ELR (cell line): ENCODE results near the gene C11orf98.
"Not testable (repeated sequence)": the region's sequence is repeated elsewhere in the genome, so short reads cannot be mapped to it uniquely, and the experiment has no call there.

Experiments used
- DNase-seq: peaks from one replicate; pipeline ENCODE4 v3.0.0-alpha.2; 2015; ENCODE audit warnings: low read depth

Gene C11orf98

GRCh38 chr11:62650283-62650682 lies 14.7 kb downstream of the C11orf98 start:
- not testable (repeated sequence) for DNase-seq

- DNase-seq = no peak
Measured at GRCh38 chr11:62649486-62649885, 15.5 kb downstream of the C11orf98 start.

GRCh38 chr11:62648967-62649364 lies 16.0 kb downstream of the C11orf98 start:
- DNase-seq = no peak

GRCh38 chr11:62648185-62648966 lies 16.6 kb downstream of the C11orf98 start:
- DNase-seq = no peak

- DNase-seq = no peak
Measured at GRCh38 chr11:62647609-62648005, 17.4 kb downstream of the C11orf98 start.

GRCh38 chr11:62646825-62647608 lies 18.0 kb downstream of the C11orf98 start:
- no peak for DNase-seq

GRCh38 chr11:62645946-62646824 lies 18.8 kb downstream of the C11orf98 start, which contains the start of gene GANAB:
Gene GANAB, minus strand, starts transcription at chr11:62646613. Its CDS starts 14 bp downstream, at chr11:62646599.
- peak; percentile 99 for DNase-seq

- peak; percentile 26 for DNase-seq
Measured at GRCh38 chr11:62645671-62645945, 19.4 kb downstream of the C11orf98 start.

GRCh38 chr11:62644220-62644619 lies 20.8 kb downstream of the C11orf98 start:
- no peak for DNase-seq

- DNase-seq = no peak
Measured at GRCh38 chr11:62632492-62632891, 32.5 kb downstream of the C11orf98 start.

GRCh38 chr11:62627713-62628112 lies 37.3 kb downstream of the C11orf98 start:
- DNase-seq = no peak

- DNase-seq = no peak
Measured at GRCh38 chr11:62622476-62623089, 42.4 kb downstream of the C11orf98 start.

- DNase-seq = peak; percentile 98
Measured at GRCh38 chr11:62621567-62622470, 43.2 kb downstream of the C11orf98 start, which contains the start of gene B3GAT3. Gene B3GAT3, minus strand, starts transcription at chr11:62621986. Its CDS starts 39 bp downstream, at chr11:62621947.

GRCh38 chr11:62621027-62621566 lies 43.9 kb downstream of the C11orf98 start:
- no peak for DNase-seq

GRCh38 chr11:62616957-62617356 lies 48.1 kb downstream of the C11orf98 start:
- not testable (repeated sequence) for DNase-seq

GRCh38 chr11:62615521-62615920 lies 49.5 kb downstream of the C11orf98 start:
- DNase-seq = no peak

GRCh38 chr11:62614275-62614674 lies 50.7 kb downstream of the C11orf98 start:
- DNase-seq = peak; percentile 60

GRCh38 chr11:62613291-62613778 lies 51.7 kb downstream of the C11orf98 start:
- DNase-seq = no peak
